ENCODE data around the gene ABO.

DNA sequence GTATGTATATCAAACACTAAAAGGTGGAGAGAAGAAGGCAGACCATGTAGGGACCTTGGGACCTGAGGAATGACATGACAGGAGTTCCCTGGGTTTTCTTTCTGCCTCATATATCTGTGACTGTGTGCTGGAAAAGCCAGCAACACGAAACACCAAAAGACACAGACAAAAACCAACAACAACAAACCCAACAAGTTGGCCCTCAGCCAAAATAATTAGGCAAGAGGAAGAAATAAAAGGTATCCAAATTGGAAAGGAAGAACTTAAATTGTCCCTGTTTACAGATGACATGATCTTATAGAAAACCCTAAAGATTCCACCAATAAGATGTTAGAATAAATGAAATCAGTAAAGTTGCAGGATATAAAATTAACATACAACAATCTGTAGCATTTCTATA lies 21.7 kb downstream of the ABO start:
- TF ChIP-seq CTCF (IDR thresholded peaks at IDR 0.05; ENCODE audit: insufficient read depth, low read length, poor library complexity, severe bottlenecking) (no peak), EZH2phosphoT487 (conservative IDR thresholded peaks at IDR 0.05; ENCODE audit: low read length) (no peak)
